Measurements from ENCODE around the gene FBXO44.

DNA sequence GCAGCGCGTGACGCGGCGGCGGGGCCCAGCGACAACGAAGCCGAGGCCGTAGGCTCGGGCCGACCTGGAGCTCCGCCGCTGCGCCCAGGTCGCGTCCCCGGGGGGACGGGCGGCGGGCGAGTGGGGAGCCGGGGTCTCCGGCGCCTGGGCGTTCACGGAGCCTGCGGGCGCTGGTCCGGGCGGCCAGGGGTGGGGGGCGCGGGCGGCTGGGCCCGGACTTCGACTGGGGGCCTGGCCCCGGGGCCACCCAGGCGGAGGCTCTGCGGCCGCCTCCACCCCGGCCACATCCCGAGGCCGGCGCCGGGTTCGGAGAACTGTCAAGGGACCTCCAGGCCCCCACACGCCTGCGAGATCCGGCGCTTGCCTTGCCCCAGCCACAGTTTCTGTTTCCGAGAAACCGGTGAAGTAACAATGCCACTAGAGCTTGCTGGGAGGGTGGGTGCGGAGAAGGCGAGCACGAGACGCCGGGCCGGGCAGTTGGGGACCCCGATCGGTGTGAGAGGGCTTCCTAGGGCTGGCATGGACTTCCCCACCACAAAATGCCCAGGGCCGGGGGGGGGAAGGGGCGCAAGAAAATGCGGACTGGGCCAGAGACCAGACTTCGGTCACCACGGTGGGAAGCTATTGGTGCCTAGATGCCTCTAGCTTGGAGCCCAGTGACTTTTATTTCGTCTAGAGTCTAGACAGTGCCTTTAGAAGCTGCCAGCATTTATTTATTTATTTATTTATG is 9.8 kb downstream of the FBXO44 start:
- TF ChIP-seq EZH2 (IDR thresholded peaks at IDR 0.05; ENCODE audit: borderline replicate concordance, low read depth, low read length, poor library complexity, severe bottlenecking): no peak
- TF ChIP-seq, protein P1, sequence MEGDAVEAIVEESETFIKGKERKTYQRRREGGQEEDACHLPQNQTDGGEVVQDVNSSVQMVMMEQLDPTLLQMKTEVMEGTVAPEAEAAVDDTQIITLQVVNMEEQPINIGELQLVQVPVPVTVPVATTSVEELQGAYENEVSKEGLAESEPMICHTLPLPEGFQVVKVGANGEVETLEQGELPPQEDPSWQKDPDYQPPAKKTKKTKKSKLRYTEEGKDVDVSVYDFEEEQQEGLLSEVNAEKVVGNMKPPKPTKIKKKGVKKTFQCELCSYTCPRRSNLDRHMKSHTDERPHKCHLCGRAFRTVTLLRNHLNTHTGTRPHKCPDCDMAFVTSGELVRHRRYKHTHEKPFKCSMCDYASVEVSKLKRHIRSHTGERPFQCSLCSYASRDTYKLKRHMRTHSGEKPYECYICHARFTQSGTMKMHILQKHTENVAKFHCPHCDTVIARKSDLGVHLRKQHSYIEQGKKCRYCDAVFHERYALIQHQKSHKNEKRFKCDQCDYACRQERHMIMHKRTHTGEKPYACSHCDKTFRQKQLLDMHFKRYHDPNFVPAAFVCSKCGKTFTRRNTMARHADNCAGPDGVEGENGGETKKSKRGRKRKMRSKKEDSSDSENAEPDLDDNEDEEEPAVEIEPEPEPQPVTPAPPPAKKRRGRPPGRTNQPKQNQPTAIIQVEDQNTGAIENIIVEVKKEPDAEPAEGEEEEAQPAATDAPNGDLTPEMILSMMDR (conservative IDR thresholded peaks at IDR 0.05; ENCODE audit: low read depth, low read length): no peak
